Islet of Langerhans (tissue), 1 donor: ENCODE results near the gene TMPRSS9.
"Not testable (repeated sequence)": the region's sequence is repeated elsewhere in the genome, so short reads cannot be mapped to it uniquely, and the experiment has no call there.

Source experiments
- FAIRE-seq: peaks from one replicate; lab custom pipeline; 2011; peaks lifted over from hg19 to GRCh38; lab: Jason Lieb, UNC

The TMPRSS9 gene

DNA sequence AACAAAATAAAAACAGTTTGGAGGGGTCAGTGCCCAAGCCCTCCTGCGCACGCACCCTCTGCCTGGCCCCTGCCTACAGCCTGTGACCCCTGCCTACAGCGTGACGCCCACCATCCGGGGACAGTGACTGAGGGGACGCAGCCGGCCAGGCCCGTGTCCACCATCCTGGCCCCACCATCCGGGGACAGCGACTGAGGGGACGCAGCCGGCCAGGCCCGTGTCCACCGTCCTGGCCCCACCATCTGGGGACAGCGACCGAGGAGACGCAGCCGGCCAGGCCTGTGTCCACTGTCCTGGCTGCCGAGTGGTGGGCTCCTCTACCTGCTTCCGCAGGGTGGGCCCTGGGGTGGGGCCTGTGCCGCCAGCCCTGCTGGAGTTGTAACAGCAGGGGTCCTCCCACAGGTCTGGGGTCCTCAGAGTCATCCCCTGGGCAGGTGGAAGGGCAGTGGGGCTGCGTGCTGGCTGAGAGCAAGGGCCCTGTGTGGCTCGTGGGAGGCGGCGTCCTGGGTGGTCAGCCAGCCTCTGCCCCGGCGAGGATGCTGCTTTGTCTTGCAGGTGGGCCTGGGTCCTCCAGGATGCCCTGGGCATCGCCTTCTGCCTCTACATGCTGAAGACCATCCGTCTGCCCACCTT, 17.3 kb upstream of the TMPRSS9 start:
- FAIRE-seq = no peak

DNA sequence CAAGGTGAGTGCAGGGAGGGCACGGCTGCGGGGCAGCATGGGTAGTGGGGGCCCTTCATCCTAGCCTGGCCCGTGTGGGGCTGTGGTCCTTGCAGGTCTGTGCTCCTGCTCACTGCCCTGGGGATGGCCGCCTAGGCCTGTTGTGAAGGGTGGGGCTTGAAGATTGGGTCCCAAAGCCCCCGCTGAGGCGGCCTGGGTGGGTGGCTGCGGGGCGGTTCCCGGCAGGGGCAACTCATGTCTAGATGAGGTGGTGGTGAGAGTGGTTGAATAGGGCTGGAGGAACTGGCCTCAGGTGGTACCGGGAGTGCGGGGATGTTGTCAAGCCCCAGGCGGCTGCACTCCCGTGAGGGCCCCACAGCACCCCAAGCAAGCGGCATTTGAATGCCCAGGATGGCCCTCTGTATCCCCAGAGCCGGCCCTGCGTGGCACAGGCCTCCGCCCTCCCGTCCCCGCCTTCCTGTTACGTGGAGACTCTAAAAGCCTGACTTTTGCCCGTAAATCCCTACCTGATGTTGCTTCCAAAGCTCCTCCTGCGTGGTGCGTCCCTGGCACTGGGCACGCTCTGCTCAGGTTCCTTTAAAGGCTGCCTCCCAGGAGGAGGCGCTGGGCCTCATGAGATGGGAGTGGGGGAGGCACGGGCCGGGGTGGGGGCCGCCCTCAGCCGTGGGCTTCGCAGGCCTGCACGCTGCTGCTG, 16.6 kb upstream of the TMPRSS9 start:
- FAIRE-seq = no peak

DNA sequence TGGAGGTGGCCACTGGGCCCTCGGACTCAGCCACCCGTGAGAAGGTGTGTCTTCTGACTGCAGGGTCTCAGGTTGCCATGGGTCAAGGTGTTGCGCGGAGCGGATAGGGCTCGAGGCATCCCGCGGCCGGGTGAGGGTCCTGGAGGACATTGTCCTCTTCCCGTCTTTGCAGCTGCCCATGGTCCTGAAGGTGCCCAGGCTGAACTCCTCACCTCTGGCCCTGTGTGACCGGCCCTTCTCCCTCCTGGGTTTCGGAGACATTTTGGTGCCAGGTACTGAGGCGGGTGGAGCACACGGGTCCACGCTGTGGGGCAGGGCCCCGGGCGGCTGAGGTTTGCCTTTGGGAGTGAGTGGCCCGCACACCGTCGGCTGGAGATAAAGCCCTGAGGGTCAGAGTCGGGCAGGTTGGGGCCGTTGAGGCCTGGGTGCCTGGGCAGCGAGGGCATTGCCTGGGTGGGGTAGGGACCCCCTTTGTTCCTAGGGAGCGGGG, 15.6 kb upstream of the TMPRSS9 start:
- FAIRE-seq = no peak

DNA sequence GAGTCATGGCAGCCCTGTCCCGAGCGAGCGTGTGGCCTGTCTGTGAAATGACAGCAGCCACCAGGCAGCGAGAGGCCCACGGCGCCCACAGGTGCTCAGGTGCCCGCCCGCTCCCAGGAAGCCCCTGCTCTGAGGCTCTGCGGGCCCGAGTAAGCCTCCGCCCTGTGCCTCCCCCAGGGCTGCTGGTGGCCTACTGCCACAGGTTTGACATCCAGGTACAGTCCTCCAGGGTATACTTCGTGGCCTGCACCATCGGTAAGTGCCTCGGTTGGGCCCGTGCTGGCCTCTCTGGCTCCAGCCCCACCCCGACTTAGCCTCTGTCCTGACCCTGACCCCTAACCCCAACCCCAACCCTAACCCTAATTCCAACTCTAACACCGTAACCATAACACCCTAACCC, 15.0 kb upstream of the TMPRSS9 start:
- no peak for FAIRE-seq

DNA sequence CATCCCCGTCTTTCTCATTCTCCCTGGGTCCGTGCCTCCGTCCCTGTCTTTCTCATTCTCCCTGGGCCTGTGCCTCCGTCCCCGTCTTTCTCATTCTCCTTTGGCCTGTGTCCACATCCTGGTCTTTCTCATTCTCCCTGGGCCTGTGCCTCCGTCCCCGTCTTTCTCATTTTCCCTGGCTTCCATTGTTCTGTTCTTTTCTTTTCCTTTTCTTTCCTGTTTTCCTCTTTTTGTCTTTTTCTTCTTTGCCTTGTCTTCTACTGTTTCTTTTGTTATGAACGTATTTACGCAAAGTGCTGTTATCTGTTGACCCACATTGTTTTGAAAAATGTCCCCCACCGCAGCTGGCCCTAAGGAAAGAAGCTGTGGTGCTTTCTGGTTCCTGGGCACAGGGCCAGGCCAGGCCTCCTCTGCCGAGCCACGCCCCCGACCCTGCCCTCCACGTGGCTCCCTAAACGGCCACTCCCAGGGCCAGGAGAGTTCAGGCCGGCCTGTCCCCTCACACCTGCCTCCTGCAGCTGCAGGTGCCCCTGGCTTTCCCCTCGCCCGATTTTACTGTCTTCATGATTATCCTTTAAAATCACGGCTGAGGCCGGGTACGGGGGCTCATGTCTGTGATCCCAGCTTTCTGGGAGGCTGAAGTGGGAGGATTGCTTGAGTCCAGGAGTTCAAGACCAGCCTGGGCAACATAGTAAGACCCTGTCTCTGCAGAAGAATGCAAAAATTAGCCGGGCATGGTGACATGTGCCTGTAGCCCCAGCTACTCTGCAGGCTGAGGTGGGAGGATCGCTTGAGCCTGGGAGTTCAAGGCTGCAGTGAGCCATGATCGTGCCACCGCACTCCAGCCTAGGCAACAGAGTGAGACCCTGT, 14.0 kb upstream of the TMPRSS9 start:
- no peak for FAIRE-seq

DNA sequence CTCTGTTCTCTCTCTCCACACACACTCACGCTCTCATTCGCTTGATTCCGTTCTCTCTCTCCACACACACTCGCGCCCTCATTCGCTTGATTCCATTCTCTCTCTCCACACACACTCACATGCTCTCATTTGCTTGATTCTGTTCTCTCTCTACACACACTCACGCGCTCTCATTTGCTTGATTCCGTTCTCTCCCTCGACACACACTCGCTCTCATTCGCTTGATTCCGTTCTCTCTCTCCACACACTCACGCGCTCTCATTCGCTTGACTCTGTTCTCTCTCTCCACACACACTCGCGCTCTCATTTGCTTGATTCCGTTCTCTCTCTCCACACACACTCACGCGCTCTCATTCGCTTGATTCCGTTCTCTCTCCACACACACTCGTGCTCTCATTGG, 10.2 kb upstream of the TMPRSS9 start:
- FAIRE-seq = not testable (repeated sequence)

DNA sequence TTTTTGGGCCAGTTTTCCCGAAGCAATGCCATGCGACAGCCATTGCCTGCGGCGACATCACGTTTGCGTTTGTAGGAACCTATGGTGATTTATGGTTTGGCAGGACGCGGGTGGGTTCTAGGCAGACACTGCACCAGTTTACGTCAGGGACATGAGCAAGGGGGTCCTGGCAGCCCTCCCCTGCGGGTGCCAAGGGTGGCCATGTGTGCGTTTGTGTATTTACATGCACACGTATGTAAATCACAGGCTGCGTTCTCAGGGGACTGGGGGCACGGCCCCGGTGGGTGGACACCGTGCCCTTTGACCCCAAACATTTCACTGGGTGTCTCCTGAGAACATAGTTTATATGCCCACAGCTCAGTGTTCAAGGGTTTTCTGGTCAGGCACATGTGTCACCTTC, 9.4 kb upstream of the TMPRSS9 start:
- FAIRE-seq = no peak

GRCh38 chr19:2351591-2351990, 8.5 kb upstream of the TMPRSS9 start:
- FAIRE-seq = no peak

- FAIRE-seq = no peak
These were observed 7.9 kb upstream of the TMPRSS9 start for GRCh38 chr19:2352121-2352520.

DNA sequence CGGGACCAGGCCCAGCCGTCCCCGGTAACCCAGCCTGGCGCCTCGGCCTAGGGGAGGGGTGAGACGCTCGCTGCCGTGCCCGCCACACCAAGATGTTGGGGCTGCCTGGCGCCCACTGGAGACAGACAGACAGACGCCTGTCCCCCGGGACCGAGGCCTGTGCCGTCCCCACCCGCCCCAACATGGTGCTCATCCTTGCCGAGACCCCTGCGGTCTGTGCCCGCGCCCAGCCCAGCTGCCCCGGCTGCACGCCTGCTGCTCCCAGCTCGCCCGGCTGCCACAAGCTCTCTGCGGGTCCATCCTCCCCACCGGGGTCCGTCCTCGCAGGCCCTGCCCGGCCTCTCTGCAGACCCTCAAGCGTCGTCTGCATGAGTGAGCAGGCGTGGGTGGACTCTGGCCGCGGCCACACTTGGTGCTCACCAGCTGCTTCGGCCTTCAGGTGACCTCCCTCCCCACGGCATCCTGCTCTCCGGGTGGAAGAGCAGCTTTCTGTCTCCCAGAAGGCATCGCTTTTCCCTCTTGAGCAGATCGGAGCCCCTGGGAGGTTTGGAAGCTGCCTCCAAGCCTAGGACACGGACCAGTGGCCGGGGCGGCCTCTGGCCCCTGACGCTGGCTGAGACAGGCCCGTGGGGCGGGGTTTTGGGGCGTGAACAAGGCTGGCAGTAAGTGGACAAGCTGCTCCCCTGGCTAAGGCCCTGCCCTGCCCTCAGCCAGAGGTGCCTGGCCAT, 6.7 kb upstream of the TMPRSS9 start:
- FAIRE-seq = no peak

- no peak for FAIRE-seq
These were observed 6.0 kb upstream of the TMPRSS9 start for GRCh38 chr19:2353887-2354592.

DNA sequence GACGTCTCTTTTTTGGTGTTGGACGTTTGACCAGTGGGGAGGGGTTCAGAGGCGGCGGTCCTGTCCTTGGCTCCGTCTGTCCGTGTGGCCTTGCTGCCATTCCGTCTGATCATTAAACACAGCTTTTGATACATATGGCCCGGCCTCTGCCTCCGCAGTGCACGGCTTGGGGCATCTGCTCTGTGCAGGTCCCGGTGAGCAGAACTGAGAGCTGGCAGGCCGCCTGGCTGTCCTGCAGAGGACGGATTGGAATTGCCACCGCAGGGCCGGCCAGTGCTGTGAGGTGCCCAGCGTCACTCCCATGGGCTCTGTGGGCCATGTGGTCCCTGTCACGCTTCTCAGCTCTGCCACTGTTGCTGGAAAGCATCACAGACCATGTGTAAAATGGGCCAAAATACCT, 5.4 kb upstream of the TMPRSS9 start:
- no peak for FAIRE-seq

DNA sequence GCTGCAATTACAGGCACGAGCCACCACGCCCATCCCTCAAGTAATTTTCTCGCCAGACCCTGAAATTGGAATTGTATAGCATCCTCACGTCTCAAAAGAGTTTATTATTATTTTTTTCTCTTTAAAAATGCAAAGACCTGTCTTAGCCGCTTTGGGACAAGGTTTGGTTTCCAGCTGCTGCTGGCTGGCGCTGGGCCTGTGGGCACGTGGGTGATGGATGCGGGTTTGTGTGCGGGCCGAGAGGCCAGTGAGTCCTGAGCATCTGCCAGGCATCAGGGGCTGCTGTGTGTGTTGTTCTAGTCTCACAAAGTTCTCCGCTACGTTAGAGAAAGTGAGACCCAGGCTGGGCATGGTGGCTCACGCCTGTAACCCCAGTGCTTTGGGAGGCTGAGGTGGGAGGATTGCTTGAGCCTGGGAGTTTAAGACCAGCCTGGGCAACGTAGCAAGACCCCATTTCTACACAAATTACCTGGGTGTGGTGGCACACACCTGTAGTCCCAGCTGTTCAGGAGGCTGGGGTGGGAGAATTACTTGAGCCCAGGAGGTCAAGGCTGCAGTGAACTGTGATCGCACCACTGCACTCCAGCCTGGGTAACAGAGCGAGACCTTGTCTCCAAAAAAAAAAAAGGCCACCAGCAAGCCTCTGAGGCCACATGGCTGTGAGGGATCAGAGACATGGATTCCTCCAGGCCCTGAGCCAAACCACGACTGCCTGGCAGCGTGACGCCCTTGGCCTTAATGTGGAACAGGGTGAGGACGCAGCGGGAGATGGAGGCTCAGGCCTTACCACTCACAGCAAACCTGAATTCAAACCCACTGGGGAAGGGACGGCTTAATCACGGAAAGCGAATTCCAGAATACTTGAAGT, 4.7 kb upstream of the TMPRSS9 start:
- no peak for FAIRE-seq

DNA sequence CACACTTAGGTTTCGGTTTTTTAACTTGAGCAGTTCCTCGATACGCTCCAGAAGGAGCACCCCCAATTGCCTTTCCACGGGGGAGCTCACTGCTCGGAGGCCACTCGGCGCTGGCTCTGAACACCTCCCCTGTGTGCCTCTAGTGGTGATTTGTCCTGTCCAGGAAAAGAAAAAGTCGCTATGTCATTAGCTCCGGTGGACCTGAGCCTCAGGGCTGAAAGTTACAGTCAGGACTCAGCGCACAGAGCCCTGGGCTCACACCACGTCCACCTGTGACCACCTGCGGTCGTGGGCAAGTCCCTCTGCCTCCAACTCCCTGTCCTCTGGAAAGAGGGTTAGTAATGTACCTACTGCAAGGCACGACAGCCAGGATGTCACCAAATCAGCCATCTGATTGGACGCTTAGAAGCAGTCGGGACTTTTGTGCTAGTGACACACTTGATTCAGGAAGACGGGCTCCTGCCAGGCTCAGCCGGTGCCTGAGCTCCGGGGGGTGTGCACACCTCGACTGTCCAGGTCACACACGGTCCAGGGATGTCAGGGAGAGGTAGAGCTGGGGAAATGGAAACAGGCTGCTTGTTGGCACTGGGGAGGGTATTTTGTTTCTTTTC, 3.9 kb upstream of the TMPRSS9 start:
- FAIRE-seq = no peak

DNA sequence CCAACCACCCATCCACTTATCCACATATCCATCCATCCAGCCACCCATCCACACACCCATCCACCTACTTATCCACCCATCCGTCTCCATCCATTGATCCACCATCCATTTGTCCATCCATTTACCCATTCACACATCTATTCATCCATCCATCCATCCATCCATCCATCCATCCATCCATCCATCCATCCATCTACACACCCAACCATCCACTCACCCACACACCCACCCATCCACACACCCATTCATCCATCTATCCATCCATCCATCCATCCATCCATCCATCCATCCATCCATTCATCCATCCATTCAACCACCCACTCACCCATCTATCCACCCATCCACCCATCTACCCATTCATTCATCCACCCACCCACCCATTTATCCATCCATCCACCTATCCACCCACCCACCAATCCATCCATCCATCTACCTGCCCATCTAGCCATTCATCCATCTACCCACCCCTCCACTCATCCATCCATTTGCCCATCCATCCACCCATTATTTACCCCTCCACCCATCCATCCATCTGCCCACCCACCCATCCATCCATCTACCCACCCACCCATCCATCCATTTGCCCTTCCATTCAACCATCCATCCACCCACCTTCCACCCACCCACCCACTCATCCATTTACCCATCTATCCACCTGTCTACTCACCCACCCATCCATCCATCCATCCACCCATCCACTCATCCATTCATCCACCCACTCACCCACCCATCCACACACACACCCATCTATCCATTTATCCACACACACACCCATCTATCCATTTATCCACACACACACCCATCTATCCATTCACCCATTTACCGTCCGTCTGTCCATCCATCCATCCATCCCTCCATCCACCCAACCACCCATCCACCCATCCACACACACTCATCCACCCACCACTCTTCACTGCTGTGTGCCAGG, 2.5 kb upstream of the TMPRSS9 start:
- no peak for FAIRE-seq

DNA sequence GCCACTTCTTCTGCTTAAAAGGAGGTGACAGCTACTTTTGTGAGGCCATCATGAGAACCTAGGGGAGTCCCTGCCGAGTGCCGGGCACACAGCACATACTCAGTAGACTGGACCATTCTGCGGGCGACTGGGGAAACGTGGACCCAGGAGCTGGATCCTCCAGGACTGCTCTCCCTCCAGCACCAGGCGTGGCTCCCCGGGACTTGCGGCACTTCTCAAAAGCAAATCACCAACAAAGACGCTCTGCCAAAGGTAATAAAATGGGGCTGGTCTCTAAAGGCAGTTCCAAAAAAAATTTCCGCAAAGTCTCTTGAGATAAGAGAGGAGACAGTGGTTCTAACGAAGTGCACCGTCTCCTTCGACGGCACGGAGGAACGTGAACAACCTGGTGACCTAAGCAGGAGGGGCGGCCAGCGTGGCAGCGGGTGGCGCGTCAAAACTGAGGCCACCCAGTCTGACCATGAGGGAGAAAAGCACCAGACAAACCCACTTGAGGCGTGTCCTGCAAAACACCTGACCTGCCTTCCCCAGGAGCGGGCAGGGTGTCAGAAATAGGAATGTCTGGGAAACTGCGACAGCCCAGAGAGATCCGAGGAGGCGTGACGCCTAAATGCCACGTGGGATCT, 1.4 kb upstream of the TMPRSS9 start:
- FAIRE-seq = no peak

DNA sequence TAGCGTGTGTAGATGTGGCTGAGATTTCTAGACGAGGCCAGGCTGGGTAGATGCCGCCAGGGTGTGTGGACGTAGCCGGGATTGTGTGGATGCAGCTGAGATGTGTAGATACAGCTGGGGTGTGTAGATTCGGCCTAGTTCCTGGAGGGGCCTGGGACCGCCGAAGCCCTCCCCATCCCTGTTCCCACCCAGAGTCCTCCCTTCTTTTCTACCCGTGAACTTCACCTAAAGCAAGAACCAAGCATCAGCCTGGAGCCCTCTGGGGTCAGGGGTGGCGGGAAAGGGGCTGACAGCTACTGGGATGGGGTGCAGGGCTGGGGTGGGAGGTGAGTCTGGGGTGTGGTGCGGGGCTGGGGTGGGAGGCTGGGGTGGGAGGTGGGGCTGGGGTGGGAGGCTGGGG, 768 bp downstream of the TMPRSS9 start:
- no peak for FAIRE-seq

GRCh38 chr19:2361246-2362045, 1.4 kb downstream of the TMPRSS9 start:
- FAIRE-seq = no peak
